GM12878 (cell line): ENCODE data around the gene WDR89. TPM values are rescaled to one million over a fixed set of nuclear protein-coding genes. Genes with fewer than 3 reads are reported as not detected.

ENCODE experiments used
- ATAC-seq: fragments of 200-7000 bp; cut with Tn5 transposase; 3 replicates; pipeline ENCODE4 v1.9.1; 2020; ENCODE audit warnings: mild to moderate bottlenecking, moderate library complexity
- BruUV-seq: library from RNA; stranded (reverse); fragments of 400-500 nt; replicated peaks from 2 replicates; lab custom pipeline; 2021; lab: Mats Ljungman, UMichigan
- CTCF ChIA-PET: fragments of 300-600 bp; sonication (Branson Sonifier 250); formaldehyde crosslinking; extraction: SDS; loops from one replicate; lab custom pipeline; 2021; ENCODE audit warnings: inconsistent platforms; lab: Yijun Ruan, JAX
- POLR2A ChIA-PET: fragments of 350-600 bp; formaldehyde crosslinking; extraction: SDS; loops from one replicate; lab custom pipeline; 2021; ENCODE audit warnings: inconsistent platforms; lab: Charles Lee
- RAD21 ChIA-PET: fragments of 300-600 bp; sonication (Branson Sonifier 250); formaldehyde crosslinking; loops from one replicate; lab custom pipeline; 2023; ENCODE audit warnings: antibody characterized with exemption; ENCODE audit not compliant: unreplicated experiment; lab: Charles Lee
- SMC1A ChIA-PET: fragments of 300-600 bp; sonication (Branson Sonifier 250); formaldehyde crosslinking; loops from one replicate; lab custom pipeline; 2023; ENCODE audit not compliant: unreplicated experiment, uncharacterized antibody; lab: Charles Lee
- DNase-seq: peaks from one replicate; pipeline ENCODE4 v3.0.0-alpha.2; 2011; ENCODE audit warnings: low read depth, low spot score
- FAIRE-seq: peaks from 3 replicates; lab custom pipeline; 2011; peaks lifted over from hg19 to GRCh38; lab: Jason Lieb, UNC
- H2AFZ ChIP-seq: 2 replicates; pipeline ENCODE4 v1.6.0; 2011; ENCODE audit warnings: low read depth, low read length, control low read depth; ENCODE audit not compliant: control insufficient read depth
- H3K27ac ChIP-seq: 2 replicates; pipeline ENCODE4 v1.5.1; 2011; ENCODE audit warnings: control low read depth; ENCODE audit not compliant: control insufficient read depth, insufficient read depth
- H3K27me3 ChIP-seq, 2 experiments: replicated peaks in 1 of 2; 2 replicates each; pipeline versions ENCODE4 v1.6.0 to v1.6.1; 2011; ENCODE audit warnings: low read length in 1 of 2; ENCODE audit not compliant: control insufficient read depth in 2 of 2, insufficient read depth in 2 of 2
- H3K36me3 ChIP-seq, 2 experiments: 2 replicates each; pipeline ENCODE4 v1.5.1; 2011; ENCODE audit warnings: low read length in 1 of 2; ENCODE audit not compliant: control insufficient read depth in 2 of 2, insufficient read depth in 2 of 2
- H3K4me1 ChIP-seq: 2 replicates; pipeline ENCODE4 v1.6.1; 2011; ENCODE audit warnings: mild to moderate bottlenecking, low read length, moderate library complexity, mixed read lengths; ENCODE audit not compliant: control insufficient read depth, insufficient read depth
- H3K4me2 ChIP-seq: 2 replicates; pipeline ENCODE4 v1.6.0; 2011; ENCODE audit warnings: control low read depth; ENCODE audit not compliant: control insufficient read depth, insufficient read depth
- H3K4me3 ChIP-seq: fragments of 200-600 bp; sonication (generic); 2 replicates; pipeline ENCODE4 v1.5.1; 2016
- H3K79me2 ChIP-seq: 2 replicates; pipeline ENCODE4 v1.6.0; 2011; ENCODE audit warnings: low read length; ENCODE audit not compliant: control insufficient read depth, insufficient read depth
- H3K9ac ChIP-seq: 2 replicates; pipeline ENCODE4 v1.8.0; 2011; ENCODE audit warnings: low read length, control low read depth, mixed read lengths; ENCODE audit not compliant: control insufficient read depth, insufficient read depth
- H3K9me3 ChIP-seq: replicated peaks from 3 replicates; pipeline ENCODE4 v1.5.1; 2011; ENCODE audit warnings: mild to moderate bottlenecking, low read length; ENCODE audit not compliant: control insufficient read depth, insufficient read depth
- H4K20me1 ChIP-seq: 2 replicates; pipeline ENCODE4 v1.6.0; 2011; ENCODE audit not compliant: control insufficient read depth, insufficient read depth
- BACH1 ChIP-seq: fragments of 450-650 bp; IDR thresholded peaks from 2 replicates; pipeline ENCODE4 v1.6.1; 2017; ENCODE audit warnings: mild to moderate bottlenecking, borderline replicate concordance
- EGR1 ChIP-seq, 2 experiments: IDR thresholded peaks; 1 replicate in 1 of 2; 2 replicates in 1 of 2; pipeline ENCODE4 v1.6.1; 2011 to 2012; ENCODE audit warnings: low read depth in 2 of 2, low read length in 2 of 2, borderline replicate concordance in 1 of 2, mild to moderate bottlenecking in 1 of 2, moderate library complexity in 1 of 2
- HDAC6 ChIP-seq: fragments of 200-600 bp; sonication (generic); IDR thresholded peaks from one replicate; pipeline ENCODE4 v1.8.0; 2017; ENCODE audit warnings: antibody characterized with exemption; ENCODE audit not compliant: unreplicated experiment
- IRF3 ChIP-seq: fragments of 450-650 bp; IDR thresholded peaks from 2 replicates; pipeline ENCODE4 v1.6.1; 2014; ENCODE audit warnings: mild to moderate bottlenecking
- IRF4 ChIP-seq: IDR thresholded peaks from 2 replicates; pipeline ENCODE4 v1.6.1; 2011; ENCODE audit warnings: low read depth, low read length
- JUNB ChIP-seq: IDR thresholded peaks from 2 replicates; pipeline ENCODE4 v1.6.1; 2016; ENCODE audit warnings: antibody characterized with exemption, mild to moderate bottlenecking
- NFYB ChIP-seq: IDR thresholded peaks from 2 replicates; pipeline ENCODE4 v1.6.1; 2011; ENCODE audit warnings: low read depth, mild to moderate bottlenecking, low read length, improper control_type of control experiment, moderate library complexity; ENCODE audit not compliant: insufficient read depth
- SIN3A ChIP-seq: IDR thresholded peaks from 2 replicates; pipeline ENCODE4 v1.6.1; 2012; ENCODE audit warnings: low read depth, low read length, improper control_type of control experiment
- SKIL ChIP-seq: fragments of 450-650 bp; IDR thresholded peaks from 2 replicates; pipeline ENCODE4 v1.6.1; 2017; ENCODE audit warnings: mild to moderate bottlenecking, low read depth, inconsistent platforms; ENCODE audit not compliant: poor library complexity, severe bottlenecking
- SP1 ChIP-seq: IDR thresholded peaks from one replicate; pipeline ENCODE4 v1.6.1; 2011; ENCODE audit warnings: low read depth, low read length
- TBL1XR1 ChIP-seq: IDR thresholded peaks from 2 replicates; pipeline ENCODE4 v1.6.1; 2012; ENCODE audit warnings: low read depth, low read length, improper control_type of control experiment
- YY1 ChIP-seq: IDR thresholded peaks from 2 replicates; pipeline ENCODE4 v1.6.1; 2011; ENCODE audit warnings: low read depth, mild to moderate bottlenecking, low read length
- ZNF274 ChIP-seq: IDR thresholded peaks from one replicate; pipeline ENCODE4 v1.8.0; 2011; ENCODE audit not compliant: insufficient read length, insufficient read depth
- WGBS: methylation state at CpG from one replicate; pipeline ENCODE4 v1.1.6; 2016; ENCODE audit warnings: low lambda C conversion rate; ENCODE audit not compliant: insufficient replicate concordance, insufficient coverage; ENCODE audit errors: missing lambda C conversion rate; 5-methylcytosine and 5-hydroxymethylcytosine counted together
- in situ Hi-C: fragments of 300-500 bp; cut with MboI; formaldehyde crosslinking; loops from 9 replicates; pipeline ENCODE4 v1.14.3; 2018; ENCODE audit warnings: mixed read lengths
- intact Hi-C: fragments of 100-400 bp; cut with micrococcal nuclease; formaldehyde crosslinking; loops from one replicate; pipeline ENCODE4 v1.14.2; 2022; ENCODE audit not compliant: unreplicated experiment
- polyA plus RNA-seq, 11 experiments: library from polyadenylated mRNA; depleted of rRNA in 4 of 11; unstranded in 6 of 11; stranded (reverse) in 5 of 11; fragments of >200 nt; fragmentation: Nextera tagmentation in 4 of 11; fragmentation: Illumina TruSeq in 1 of 11; extraction: Ambion mirVana in 4 of 11; extraction: Trizol in 1 of 11; gene quantifications; 1 replicate in 1 of 11; 2 replicates in 10 of 11; pipeline versions ENCODE4 v1.2.1 to v1.2.3, GENCODE V29; 2011 to 2016; ENCODE audit warnings: inconsistent platforms in 2 of 11, missing spikeins in 2 of 11, low read depth in 1 of 11
- total RNA-seq, 4 experiments: library from RNA; depleted of rRNA in 3 of 4; stranded (reverse); fragments of >200 nt in 3 of 4; fragmentation: Illumina TruSeq in 1 of 4; extraction: Trizol in 1 of 4; gene quantifications; 2 replicates each; pipeline versions ENCODE4 v1.2.1 to v1.2.3, GENCODE V29; 2013 to 2021

Gene WDR89
- total and polyA plus RNA-seq, 10 of the 15 experiments (the other 5 are each of a cell fraction or from before 2014, with no cell fraction given), result 11.8 to 25.7 (median 17.5) TPM

GRCh38 chr14:63682727-63683593 is 41.3 kb upstream of the WDR89 start:
- no peaks in the 10 kb centered on the region for H3K4me1 ChIP-seq
- SMC1A ChIA-PET, result interaction anchor here (0.9 to 3.6 kb wide), 4 partner anchors 12 to 294 kb away, joined by 3 to 17 read pairs (median 3); no protein-coding TSS in a partner anchor
- H3K4me2 ChIP-seq, result no peak overlapping the region
- BruUV-seq, result no TSS peak
- no peak overlapping the region for H3K4me3 ChIP-seq
- no peaks in the 10 kb centered on the region; a peak in 2 of 4 replicates for H3K36me3 ChIP-seq
- no peak overlapping the region for H3K27ac ChIP-seq
- RAD21 ChIA-PET, result interaction anchor here (1.5 kb wide), 1 partner anchor 10 kb away, joined by 3 read pairs; no protein-coding TSS in a partner anchor
- no peak overlapping the region for H3K9ac ChIP-seq
- H2AFZ ChIP-seq, result no peak overlapping the region
- no peaks in the 10 kb centered on the region; the same call in 2 of the 3 replicates for H3K9me3 ChIP-seq
- H3K27me3 ChIP-seq, result no peaks in the 10 kb centered on the region
- TF ChIP-seq BACH1 (no peak), IRF3 (no peak)
- TF ChIP-seq, all 136 proteins: peak for 0
- Histone ChIP-seq H3K79me2 (no peaks in the 10 kb centered on the region), H4K20me1 (no peaks in the 10 kb centered on the region)
- 100% methylated on average over 9 of the region's 9 CpGs for WGBS
- POLR2A ChIA-PET, result no interaction called here
- in situ Hi-C loops, result no loop called here
- ATAC-seq, result no peak
- no peak for DNase-seq
- CTCF ChIA-PET, result interaction anchor here (1.2 to 1.4 kb wide), 2 partner anchors 12 to 41 kb away, joined by 5 read pairs; partner anchors contain the start of gene WDR89
- intact Hi-C loops, result no loop called here
- no peak for FAIRE-seq

- Histone ChIP-seq H2AFZ (no peak overlapping the region), H3K4me1 (no peaks in the 10 kb centered on the region), H3K9ac (no peak overlapping the region), H3K79me2 (no peaks in the 10 kb centered on the region), H3K9me3 (no peaks in the 10 kb centered on the region; the same call in 2 of the 3 replicates), H3K36me3 (no peaks in the 10 kb centered on the region; a peak in 1 of 4 replicates), H3K27me3 (no peaks in the 10 kb centered on the region), H3K27ac (no peak overlapping the region), H3K4me2 (no peak overlapping the region), H3K4me3 (no peak overlapping the region), H4K20me1 (no peaks in the 10 kb centered on the region)
- ChIA-PET CTCF (interaction anchor here (1.5 kb wide), 1 partner anchor 9 kb away, joined by 5 read pairs; no protein-coding TSS in a partner anchor), RAD21 (interaction anchor here (0.6 kb wide), 1 partner anchor 69 kb away, joined by 3 read pairs; no protein-coding TSS in a partner anchor), POLR2A (interaction anchor here (1.3 to 1.5 kb wide), 2 partner anchors 8 to 44 kb away, joined by 4 to 5 read pairs; no protein-coding TSS in a partner anchor), SMC1A (interaction anchor here (0.7 to 2.0 kb wide), 3 partner anchors 10 to 350 kb away, joined by 3 to 6 read pairs (median 4); no protein-coding TSS in a partner anchor)
- DNase-seq, result no peak
- no peak for FAIRE-seq
- ATAC-seq, result no peak
- in situ Hi-C loops (no loop called here), intact Hi-C loops (no loop called here)
- 88% methylated on average over 1 of the region's 1 CpG for WGBS
- no TSS peak for BruUV-seq
- TF ChIP-seq NFYB, result no peak
- no peak for TF ChIP-seq SIN3A
- no peak for TF ChIP-seq IRF4
- TF ChIP-seq JUNB, result no peak
- TF ChIP-seq TBL1XR1, result no peak
- TF ChIP-seq SKIL, result no peak
- no peak for TF ChIP-seq YY1
- TF ChIP-seq EGR1 (IDR thresholded peaks at IDR 0.05; ENCODE audit: borderline replicate concordance in 1 of 2, low read depth in 2 of 2, low read length in 2 of 2), result no peak
- TF ChIP-seq ZNF274, result no peak
- TF ChIP-seq SP1, result no peak
- no peak for TF ChIP-seq HDAC6
Observed at GRCh38 chr14:63678536-63678935, 36.9 kb upstream of the WDR89 start.
